Left renal cortex interstitium (tissue), 4 donors: Measurements from ENCODE around the gene CCND2. TPM values are rescaled to one million over a fixed set of nuclear protein-coding genes. Genes with fewer than 3 reads are reported as not detected.

ENCODE experiments used
- DNase-seq, 4 donors: peaks; one replicate each; pipeline ENCODE4 v3.0.0-alpha.2; 2013; ENCODE audit warnings: low read depth in 4 of 4, low spot score in 2 of 4, missing footprints in 1 of 4
- polyA plus RNA-seq, 4 donors: library from polyadenylated mRNA; unstranded; fragments of 120-200 nt; gene quantifications; one replicate each; pipeline ENCODE4 v1.2.1, GENCODE V29; 2013; ENCODE audit not compliant: insufficient read length in 4 of 4

Gene CCND2
- polyA plus RNA-seq, 4 donors = 47.6 to 65.4 (median 56.9) TPM

DNA sequence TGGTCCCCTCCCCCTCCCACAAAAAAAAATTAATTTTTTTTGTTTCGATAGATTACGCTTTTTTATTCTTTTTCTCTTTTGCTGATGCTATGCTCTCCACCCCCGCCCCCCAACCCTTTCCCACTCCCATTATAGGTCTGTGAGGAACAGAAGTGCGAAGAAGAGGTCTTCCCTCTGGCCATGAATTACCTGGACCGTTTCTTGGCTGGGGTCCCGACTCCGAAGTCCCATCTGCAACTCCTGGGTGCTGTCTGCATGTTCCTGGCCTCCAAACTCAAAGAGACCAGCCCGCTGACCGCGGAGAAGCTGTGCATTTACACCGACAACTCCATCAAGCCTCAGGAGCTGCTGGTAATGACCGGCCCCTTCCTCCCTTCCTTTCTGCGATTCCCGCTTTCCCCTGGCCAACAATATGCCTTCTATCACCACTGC, 2.3 kb downstream of the CCND2 start:
- peak in 1 of 4 donors; percentile 34 for DNase-seq

DNA sequence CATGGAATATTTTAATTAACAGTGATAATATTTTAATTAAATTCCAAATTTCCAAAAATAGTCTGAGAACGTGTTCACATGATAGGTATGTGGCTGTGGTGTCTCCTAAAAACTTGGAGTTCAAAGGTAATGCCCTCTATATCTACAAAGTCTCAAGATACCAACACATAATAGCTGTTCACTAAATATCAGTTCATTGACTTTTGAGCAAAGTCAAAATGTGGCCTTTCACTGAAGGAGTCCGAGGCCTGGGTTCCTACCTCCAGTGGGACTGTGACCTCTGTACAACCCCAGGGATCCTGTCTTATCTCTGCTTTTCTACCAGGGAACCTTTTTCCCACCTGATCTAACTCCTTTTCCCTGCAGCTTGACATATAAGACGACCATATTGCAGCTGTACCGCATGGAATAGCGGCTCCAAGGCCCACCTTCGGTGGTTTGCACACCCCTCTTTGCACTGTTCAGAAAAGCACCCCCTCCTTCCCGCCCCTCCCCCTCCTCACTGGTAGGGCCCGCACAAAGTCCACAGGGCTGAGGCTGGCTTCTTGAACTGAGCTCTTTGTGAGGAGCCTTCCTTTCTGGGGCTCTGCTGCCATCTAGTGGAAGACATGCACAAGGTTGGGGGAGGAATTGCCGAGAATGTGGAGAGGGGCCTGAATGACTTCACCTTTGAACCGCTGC, 3.1 kb downstream of the CCND2 start:
- peak; percentile 88 to 95 (median 89) for DNase-seq

DNA sequence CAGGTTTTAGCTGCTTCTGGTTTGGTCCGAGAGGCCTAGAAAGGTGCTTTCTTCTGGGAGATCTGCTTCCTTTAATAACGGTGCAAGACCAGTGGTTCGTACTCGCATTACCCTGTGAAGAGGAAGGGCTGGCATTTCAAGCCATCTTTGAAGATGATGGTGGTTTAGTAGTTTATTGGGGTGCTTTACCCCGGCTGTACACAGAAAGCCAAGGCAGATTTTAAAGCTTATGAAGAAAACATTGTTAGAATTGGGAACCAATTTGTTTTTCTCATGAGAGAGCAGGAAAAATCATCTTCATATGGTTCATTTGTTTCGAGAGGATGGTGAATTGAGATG, 3.6 kb downstream of the CCND2 start:
- DNase-seq = no peak

DNA sequence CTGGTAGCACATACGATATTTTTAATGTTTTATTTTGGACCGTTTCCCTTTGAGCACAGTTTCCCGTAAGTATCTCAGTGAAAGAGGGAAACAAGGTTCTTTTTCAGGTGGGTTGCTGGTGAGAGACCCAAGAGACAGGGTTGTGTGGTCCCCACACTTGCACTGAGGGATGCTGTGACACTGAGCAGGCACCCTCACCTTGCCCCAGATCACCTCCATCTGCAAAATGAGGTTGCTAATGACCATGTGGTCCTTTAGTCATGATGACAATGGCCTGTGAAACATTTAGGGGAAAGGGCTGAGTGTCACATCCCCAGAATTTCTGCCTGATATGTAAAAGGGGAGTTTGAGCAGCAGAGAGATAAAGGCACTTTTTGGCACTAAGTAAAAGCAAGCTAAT, 4.3 kb downstream of the CCND2 start:
- DNase-seq = no peak

DNA sequence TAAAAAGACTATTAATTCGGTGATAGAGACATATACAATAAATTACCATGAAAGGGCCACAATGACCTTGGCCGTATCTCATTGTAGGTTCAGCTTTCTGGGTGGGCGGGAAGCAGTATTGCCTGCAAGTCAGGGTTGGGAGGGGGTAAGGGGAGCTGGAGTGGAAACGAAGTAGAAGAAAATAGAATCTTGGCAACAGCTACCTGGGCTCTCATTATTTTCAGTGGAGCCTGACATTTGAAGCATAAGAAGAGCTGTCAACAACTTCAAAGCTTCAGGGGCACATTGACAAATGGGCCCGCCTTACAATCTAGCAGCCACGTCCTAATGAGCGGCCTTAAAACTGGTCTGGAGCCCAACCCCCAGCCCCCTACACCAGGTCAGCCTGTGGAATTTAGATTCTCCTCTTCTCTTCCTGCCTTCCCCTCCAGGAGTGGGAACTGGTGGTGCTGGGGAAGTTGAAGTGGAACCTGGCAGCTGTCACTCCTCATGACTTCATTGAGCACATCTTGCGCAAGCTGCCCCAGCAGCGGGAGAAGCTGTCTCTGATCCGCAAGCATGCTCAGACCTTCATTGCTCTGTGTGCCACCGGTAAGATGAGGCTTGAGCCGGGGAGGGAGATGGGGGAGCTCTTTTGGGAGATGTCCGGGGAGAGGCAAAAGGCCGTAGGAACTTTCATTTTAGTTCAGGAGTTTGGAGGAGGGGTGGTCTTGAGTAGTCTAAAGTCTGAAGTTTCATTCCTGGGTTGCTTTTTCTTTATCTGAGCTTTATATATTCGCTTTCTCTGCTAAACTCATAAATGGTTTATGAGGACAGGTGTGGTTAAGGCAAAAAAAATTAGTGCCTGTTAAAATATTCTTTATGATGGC, 5.0 kb downstream of the CCND2 start:
- DNase-seq = no peak

DNA sequence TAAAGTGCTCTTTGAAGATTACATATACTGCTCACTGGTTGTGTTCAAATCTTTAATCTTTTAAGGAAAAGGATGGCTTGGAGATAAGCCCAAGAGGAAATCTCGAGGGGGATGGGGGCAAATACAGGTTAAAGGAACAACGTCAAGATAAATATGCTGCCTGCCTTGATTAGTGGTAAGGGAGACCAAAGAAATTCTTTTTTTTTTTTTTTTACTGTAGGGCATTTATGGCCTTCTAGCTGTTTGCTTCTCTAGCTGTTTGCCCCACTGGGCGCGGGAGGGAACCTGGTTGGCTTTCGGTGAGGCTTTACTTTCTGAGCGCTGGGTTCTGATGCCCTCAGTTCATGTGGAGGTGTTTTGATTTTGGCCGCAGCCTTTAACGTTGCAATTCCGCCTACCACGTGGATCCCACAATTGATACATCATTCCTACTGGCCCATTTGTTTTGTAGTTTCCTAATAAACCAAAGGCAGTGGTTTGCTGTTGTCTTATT, 5.7 kb downstream of the CCND2 start:
- no peak for DNase-seq

DNA sequence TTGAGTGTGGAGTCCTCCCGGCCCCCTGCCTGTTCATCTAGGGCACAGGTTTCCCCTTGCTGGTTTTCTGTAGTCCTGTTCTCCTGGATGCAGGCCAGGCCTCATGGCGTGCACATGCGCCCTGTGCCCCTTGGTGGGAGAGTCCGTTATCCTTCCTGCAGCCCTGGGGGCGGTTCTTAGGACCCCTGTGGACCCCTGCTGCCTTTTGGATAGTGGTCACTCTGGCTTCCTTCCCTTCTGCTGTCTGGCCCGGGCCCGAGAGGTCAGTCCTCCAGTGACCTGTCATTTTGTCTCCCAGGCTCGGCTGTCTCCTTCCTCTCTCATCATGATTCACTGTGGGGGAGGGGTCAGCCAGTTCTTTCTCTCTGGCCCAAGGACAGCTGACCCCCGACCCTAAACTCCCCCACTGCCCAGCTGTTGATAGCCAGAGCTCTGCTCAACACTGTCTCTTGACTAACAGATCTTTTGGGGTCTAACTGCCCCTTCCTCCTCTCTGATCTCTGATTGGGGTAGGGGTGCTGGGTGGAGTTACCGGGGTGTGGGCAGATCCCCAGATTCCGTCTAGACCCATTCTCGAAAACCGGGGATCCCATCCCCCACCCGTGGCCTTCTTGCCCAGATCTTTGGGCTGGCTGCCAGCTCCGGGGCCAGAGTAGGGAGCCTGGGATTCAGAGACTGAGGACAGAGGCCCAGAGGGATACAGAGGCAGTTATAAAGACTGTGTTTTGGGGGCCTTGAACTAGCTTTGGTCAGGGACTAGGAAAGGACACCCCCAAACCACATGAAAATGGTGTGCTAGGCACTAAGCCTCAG, 7.0 kb downstream of the CCND2 start:
- DNase-seq = no peak

DNA sequence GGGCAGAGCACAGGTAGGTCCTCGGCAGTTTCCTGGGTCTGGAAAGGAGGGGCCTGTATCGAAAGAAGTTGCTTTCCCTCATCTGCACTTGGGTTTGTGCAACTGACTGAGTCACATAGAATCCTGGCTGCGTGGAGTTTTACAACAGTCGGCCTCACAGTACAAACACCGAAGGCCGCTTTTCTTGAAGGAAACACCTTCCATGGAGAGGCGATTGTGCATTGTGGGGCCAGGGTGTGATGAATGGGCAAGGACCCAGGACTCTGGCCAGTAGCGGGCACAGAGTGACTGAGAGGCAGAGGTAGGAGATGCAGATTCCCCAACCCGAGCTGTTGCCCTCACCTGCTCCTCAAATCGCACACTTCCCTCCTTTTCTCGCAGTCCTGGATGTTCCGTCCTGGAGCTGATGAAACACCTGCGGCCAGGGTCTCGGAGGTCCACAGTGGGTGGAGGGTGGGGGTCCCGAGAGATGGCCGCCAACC, 7.7 kb downstream of the CCND2 start:
- no peak for DNase-seq

DNA sequence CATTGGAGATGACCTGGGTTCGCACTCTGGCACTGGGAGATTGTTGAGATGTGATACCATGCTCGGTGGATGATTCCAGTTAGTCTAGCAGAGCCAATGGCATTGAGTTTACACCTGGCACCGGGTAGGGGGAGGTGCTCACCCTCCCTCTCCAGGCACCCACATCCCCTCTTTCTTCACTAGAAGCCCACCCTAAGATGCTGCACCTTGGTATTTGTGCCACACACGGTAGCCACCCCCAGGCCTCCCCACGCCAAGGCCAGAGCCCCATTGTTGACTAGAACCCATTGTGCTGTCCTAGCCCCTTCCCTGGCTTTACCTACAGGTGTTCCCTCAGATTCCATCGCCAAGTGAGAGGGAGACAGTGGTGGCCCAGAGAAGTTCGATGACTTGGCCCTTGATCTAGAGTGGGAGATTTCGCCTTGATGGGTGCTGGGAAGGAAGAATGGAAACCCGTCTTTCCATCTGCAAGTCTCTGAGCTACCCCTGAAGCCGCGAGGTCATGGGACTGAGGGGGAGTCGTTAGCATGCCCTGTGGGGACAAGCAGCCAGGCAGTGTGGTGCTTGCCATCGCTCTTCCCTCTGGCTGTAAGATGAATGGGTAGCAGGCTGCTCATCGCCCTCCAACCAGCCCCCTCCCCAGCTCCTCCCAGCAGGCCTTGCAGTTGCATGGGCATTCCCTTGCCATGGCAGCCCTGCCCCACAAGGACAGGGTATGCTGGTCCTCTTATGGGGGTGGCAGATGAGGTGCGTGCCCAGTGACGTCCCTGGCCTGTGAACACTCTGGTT, 8.7 kb downstream of the CCND2 start:
- DNase-seq = no peak

DNA sequence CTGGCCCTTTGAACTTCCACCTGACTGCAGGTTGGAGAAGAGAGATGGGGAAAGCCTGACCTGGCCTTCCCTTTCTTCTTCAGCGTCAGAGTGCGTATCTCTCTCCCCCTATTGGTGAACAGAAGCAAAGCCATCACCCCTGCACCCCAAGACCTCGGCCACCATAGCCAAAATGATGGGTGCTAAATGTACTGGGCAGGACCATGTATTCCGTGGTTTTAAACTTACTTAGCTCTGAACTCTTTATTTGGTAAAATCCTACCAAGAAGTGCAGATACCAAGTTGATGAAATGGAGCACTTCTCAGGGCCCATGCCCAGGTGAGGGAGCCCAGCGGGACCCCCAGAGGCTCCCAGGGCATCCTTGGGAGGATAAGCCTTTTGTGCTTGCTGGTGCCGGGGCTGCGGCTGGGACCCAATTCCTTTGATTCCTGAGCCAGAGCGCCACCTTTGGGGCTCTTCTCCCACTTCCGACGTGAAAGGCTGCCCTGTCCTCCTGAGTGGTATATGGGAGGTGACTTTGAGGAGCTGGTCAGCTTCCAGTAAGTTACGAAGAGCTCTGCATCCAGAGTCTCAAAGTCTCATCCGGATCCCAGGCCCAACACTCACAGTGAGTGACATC, 9.4 kb downstream of the CCND2 start:
- no peak for DNase-seq

DNA sequence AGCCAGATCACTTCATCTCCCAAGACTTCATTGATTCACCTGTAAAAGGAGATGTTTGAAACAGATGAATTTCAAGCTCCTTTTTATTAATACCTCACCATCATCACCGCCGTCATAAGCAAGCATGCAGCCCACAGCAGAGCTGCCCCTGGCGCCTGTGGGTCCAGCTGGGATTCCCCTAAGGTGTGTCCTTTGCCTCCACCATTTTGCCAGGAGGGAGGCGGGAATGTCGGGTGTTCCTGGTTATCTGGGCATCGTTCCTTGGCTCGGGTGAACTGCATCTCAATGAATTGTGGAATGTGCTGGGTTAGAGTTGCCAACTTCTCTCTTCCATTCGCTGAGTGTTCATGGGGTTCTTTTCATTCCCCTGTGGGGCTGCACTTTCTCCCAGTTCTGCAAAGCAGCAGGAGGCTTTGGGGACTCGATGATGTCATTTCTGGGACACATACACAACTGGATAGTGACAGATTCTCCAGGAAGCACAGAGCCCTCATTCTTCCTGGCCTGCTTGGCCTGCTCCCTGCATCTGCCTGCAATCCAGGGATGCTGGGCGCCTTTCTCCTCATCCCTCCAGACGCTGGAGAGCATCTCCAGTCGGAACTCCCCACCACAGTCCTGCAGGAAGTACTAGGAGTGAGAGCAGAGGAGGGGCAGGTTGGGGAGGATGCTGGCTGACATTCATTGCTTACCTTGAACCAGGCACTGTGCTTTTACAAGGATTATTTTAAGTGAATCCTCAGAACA, 10.1 kb downstream of the CCND2 start:
- DNase-seq = no peak

DNA sequence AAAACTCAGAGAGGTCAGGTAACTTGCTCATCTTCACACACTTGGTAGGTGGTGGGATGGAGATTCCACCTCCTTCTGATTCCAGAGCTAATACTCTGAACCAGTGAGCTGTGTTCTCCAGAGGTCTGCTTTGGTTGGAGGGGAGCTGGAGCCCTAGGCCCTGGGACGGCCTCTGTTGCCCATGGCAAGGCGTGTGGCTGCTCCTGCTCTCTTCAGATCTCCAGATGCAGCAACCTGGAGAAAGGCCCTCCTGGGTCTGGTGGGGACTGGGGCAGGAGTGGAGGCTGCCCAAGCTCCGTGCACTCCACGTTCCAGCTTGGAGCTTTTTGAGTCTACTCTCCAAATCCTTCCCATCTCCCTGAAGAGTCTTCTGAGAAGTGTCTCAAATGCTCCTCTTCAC, 10.7 kb downstream of the CCND2 start:
- DNase-seq = no peak

DNA sequence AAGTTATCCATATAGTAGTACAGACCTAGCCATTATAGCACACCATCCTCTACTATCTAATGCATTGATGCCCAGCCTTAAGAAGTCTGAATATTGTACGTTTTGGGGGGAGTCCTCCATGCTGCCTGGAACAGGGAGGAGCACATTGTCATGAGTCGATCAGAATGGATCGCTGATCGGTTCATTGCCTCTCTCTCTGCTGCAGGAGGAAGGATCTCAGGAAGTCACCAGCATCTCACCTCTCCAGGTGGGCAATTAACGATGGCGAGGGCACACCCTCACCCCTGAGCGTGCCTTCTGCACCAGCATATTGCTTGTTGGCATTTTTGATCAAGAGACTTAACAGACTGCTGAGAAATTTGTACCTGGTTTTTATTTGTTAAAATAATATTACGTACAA, 11.5 kb downstream of the CCND2 start:
- no peak for DNase-seq

DNA sequence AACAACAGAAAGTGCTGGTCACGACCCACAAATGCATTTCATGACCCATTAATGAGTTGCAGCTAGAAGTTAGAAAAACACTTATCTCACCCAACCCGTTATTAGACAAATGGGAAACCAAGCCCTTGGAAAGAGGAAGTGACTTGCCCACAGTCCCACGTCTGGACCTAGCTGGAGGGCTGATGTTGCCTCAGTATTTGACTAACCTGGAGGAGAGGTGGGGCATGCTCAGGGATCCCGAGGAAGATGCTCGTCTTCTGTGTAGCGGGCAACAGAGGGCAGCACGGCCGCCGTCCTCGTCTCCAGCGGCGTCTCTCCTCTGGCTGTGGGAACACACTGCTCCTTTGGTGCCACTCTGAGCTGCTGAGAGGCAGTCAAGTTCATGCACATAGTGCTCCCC, 12.7 kb downstream of the CCND2 start:
- DNase-seq = no peak

DNA sequence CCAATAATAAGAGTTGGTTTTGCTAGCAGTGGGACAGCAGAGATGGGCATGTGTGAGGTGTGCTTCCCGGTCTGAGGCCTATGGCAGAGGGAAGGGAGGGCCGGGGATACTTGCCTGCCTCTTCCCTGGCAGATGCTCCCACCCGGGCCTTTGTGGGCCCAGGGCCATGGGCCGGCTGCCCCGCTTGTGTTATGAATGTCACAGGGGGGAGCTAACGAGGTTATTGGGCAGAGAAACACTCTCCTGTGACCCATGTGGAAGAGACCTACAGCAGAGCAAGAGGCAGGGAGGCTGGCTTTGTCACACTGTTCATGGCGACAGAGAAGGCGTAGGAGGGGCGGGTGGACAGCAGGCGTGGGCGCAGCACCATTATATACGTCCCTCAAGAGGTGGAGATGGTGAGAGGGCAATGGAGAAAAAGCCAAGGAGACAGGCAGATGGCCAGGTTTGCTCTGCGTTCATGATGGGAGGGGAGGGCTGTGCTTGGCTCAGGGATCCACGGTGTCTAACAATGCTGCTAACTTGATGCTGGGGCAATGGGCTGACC, 13.3 kb downstream of the CCND2 start:
- no peak for DNase-seq

DNA sequence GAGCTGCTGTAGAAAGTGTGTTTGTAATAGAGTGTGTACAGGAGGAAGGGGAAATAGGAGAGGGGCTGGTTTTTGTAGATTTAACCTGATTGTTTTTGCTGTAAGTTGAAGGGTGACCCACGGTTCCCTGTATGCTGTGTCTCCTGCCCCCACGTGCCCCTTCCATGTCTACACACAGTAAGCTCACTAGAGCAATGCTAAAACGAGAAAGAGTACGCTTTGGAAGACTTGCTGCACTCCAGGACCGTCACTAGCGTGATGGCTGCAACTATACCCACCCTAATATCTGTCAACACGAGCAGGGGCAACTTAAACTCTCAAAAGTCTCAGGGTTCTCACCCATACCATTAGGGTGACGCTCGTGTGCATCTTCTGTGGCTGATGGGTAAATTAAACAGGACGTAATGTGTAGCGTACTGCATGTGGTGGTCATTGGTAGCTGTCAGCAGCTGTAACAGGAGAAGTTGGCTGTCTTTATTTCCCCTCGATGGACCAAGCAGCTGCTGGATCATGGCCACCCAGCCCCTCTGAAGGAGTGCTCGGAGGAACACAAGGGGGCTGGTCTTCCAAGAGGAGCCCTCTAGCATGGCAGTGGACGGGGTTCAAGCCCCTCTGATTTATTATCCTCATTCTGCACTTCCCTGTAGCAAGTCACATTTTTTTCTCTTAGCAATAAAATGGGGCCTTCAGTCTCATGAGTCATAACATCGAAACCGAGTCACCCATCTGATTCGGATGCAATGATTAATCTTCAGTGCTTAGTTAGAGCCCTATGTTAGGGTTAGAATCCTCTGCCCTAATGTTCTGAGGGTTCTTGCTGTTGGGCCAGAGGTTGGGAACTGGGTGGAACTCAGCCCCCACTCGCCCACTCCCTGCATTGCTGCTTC, 14.0 kb downstream of the CCND2 start:
- no peak for DNase-seq

DNA sequence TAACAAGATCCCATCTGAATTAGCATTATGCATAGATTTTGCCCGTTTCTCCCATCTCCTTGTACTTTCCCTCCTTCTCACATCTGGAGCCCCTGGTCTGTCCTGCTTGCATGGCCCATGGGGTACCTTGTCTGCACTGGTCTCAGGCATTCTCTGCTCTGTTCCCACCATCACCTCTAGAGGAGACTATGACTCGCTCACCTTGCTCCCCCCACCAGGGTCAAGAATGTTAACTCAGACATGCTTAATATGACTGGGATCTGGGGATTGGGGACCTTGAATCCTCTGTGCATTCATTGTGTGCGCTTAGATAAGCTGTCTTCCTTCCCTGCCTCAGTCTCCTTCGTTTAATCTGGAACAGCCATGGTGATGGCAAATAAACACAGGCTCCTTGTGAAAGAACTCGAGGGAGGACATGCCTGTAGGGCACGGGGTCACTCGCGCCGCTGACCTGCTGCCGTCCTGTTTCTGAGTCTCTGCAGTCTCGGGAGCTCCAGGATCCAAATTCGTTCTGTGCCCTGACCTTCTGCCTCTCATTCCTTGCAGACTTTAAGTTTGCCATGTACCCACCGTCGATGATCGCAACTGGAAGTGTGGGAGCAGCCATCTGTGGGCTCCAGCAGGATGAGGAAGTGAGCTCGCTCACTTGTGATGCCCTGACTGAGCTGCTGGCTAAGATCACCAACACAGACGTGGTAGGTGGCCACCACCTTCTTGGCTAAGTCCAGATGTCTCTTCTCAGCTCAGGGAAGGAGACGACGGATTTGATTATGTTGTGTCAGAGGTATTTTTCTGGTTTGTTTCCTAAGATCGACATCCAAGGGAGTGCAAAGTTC, 15.0 kb downstream of the CCND2 start:
- DNase-seq = no peak
